ENCODE data around the gene ZNF672.
"Not testable (repeated sequence)": the region's sequence is repeated elsewhere in the genome, so short reads cannot be mapped to it uniquely, and the experiment has no call there.

Gene ZNF672

DNA sequence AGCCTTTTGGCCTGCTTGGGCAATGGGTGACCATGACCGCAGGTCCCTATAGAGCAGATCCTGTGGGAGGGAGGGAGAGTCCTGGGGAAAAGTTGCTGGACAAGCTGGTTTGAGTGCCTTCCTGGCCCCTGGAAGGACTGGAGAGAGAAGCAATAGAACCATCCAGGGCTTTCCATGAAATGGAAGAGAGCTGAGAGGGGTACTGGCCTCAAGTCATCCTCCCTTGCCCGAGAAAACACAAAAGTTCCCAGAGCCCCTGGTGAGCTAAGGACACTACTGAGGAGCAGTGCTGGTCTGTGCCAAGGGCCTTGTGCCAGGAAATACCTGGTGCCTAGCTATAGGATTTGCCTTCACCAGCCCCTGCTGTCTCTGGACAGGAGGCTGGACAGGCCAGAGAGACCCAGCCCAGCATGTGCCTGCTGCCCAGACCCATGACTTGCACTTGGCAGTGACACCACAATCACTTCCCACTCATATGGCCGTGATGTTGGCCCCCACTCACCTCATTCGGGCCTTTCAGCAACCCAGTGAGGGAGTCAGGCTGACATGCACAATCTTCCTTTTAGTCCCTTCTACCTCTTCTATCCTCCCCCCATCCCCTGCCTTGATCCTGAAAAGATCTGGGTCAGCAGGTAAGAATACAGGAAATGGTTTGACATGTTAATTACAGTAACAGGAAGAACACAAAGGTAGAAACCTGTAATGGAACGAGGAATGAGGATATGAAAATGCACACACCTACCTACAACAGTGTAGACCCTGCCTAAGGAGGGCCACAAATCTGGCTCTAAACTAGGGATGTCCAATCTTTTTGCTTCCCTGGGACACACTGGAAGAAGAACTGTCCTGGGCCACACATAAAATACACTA is 19.3 kb upstream of the ZNF672 start:
- Mint-ChIP-seq H3K4me1 (peaks cover 48 to 79% of the 10 kb centered on the region in 2 donors), H3K27me3 (no peaks in the 10 kb centered on the region), H3K27ac (peak overlapping the region; percentile 21), H3K36me3 (peaks cover 60 to 75% of the 10 kb centered on the region in 2 donors), H3K9me3 (no peaks in the 10 kb centered on the region), H3K4me3 (peak overlapping the region in 1 of 2 donors; percentile 48)
- no peak for DNase-seq
- ATAC-seq (replicated peaks), result peak; percentile 76 to 79

DNA sequence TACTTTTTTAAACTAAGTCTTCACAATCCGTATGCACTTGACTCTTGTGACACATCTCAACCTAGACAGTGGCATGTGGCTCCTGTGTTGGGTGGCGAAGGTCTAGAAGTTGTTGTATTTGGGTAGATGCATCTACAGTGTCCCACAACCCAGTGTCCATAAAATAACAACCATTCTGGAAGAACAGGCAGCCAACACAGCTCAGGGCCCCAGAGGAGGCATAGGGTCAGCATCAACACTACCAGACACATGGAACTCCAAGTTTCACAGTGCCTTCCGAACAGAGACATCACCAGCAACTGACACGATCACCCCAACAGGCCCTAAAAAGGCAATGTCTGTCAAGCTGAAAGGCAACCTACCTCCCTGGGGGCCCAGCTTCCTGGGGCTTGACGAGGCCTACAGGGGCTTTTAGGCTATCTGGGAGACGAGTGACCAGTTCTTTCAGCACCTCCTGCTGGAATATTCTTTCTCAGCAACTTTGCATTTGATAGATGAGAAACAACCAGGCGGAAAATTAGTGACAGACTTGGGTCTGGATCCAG is 17.9 kb upstream of the ZNF672 start:
- Mint-ChIP-seq H3K36me3 (peaks cover 54 to 78% of the 10 kb centered on the region in 2 donors), H3K9me3 (no peaks in the 10 kb centered on the region), H3K4me3 (no peak overlapping the region), H3K4me1 (peaks cover 59 to 93% of the 10 kb centered on the region in 2 donors), H3K27ac (peak overlapping the region; percentile 31), H3K27me3 (no peaks in the 10 kb centered on the region)
- DNase-seq (no peak), ATAC-seq (replicated peaks) (no peak)

DNA sequence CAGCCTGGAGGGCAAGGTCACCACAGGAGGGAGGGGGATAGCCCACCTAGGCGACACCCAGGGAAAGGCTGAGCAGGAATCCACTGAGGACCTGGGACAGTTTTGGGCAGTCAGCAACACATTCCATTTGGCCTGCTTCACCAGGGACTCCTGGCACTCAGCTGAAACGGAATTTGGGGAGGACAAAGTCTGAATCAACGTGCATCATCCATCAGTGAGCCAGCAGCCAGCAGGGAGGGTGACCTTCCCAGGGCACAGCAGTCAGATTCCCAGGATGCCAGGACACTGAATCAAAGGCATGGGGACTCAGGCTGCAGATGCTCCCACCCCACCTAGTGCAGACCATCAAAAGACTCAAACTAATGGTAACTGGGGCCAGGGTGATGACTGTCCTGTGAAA is 16.9 kb upstream of the ZNF672 start:
- peaks cover 64 to 94% of the 10 kb centered on the region in 2 donors for H3K4me1 Mint-ChIP-seq
- H3K4me3 Mint-ChIP-seq, result no peak overlapping the region
- H3K9me3 Mint-ChIP-seq, result no peaks in the 10 kb centered on the region
- peaks cover 48 to 76% of the 10 kb centered on the region in 2 donors for H3K36me3 Mint-ChIP-seq
- ATAC-seq (replicated peaks) (no peak), DNase-seq (no peak)
- no peaks in the 10 kb centered on the region for H3K27me3 Mint-ChIP-seq
- peak overlapping the region; percentile 73 for H3K27ac Mint-ChIP-seq

DNA sequence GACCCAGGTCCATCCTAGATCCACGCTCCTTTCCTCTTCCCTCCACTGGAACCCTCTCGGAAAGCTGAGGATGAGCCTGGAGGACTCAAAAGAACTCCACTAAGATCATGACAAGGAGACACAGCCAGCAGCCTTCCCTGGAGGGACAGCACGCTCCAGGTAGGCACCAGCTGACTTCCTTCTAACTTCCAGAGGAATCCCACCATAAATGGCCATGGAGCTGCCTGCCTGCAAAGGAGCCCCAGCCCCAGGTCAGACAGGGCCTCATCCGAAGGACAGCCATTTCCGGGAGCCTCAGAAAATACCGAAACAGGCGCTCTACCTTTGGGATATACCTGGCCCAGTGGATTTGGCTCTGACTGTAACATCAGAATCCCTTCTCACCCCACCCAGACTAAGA is 16.4 kb upstream of the ZNF672 start:
- Mint-ChIP-seq H3K27ac (no peak overlapping the region), H3K27me3 (no peaks in the 10 kb centered on the region), H3K4me3 (no peak overlapping the region), H3K9me3 (no peaks in the 10 kb centered on the region), H3K4me1 (peaks cover 63 to 91% of the 10 kb centered on the region in 2 donors), H3K36me3 (peaks cover 42 to 71% of the 10 kb centered on the region in 2 donors)
- no peak for DNase-seq
- ATAC-seq (replicated peaks), result no peak

DNA sequence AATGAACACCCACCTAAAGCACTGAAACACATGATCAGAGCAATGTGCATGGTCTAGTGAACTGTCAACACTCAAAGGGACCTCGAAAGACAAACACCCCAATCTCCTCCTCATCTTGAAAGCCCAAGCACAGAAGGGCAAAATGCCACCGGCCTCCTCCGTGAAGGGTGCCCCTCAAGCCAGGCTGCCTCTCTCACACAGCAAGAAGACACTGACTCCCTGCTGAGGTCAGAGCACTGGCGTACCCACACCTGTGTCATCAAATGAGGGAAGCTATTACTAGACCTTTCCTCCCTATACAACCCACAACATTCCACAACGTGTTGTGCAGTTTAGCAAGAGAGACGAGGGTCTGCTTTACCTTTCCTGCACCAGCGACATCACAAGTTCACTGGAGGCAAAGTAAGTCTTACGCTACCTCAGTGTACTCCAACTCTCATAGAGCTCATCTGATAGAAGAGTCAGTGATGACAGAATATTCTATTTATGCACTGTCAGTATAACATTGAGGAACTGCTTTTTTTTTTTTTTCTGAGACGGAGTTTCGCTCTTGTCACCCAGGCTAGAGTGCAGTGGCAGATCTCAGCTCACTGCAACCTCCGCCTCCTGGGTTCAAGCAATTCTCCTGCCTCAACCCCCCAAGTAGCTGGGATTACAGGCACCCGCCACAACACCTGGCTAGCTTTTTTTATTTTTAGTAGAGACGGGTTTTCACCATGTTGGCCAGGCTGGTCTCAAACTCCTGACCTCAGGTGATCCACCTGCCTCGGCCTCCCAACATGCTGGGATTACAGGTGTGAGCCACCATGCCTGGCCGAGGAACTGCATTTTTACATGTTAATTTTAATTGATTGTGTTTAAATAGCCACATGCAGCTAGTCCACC is 15.6 kb upstream of the ZNF672 start:
- DNase-seq, result no peak
- H3K4me3 Mint-ChIP-seq, result peak overlapping the region; percentile 41 to 55
- H3K27ac Mint-ChIP-seq, result peak overlapping the region; percentile 71

DNA sequence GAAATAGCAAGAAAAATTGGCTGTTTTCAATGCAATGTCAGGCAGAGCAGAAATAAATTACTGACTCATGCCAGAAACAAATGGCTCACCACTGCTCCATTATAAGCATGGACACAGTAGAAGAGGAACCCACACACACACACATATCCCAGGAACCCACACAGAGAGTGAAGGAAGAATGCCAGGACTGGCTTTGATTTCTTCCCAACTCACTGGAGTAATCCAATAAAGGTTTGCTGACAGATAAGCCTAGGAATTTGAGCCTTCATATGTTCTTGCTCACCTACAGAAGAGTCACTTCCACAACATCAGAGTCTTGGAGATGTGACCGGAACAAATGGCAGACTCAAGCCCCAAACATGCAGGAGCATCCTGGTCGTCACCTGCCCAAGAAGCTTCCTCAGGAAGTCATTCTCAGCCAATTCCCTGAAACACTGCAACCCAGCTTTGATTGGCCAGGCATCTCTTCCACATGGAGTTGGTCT is 14.5 kb upstream of the ZNF672 start:
- Mint-ChIP-seq H3K4me3 (peak overlapping the region; percentile 5 to 96), H3K36me3 (peaks cover 37 to 55% of the 10 kb centered on the region in 2 donors), H3K27me3 (no peaks in the 10 kb centered on the region), H3K27ac (no peak overlapping the region), H3K4me1 (peaks cover 54 to 82% of the 10 kb centered on the region in 2 donors), H3K9me3 (no peaks in the 10 kb centered on the region)
- DNase-seq (no peak), ATAC-seq (replicated peaks) (no peak)

More for the DNA sequence above, 15.6 kb upstream of the ZNF672 start:
- peaks cover 62 to 91% of the 10 kb centered on the region in 2 donors for H3K4me1 Mint-ChIP-seq
- ATAC-seq (replicated peaks), result peak in 1 of 2 donors; percentile 20
- H3K36me3 Mint-ChIP-seq, result peaks cover 37 to 66% of the 10 kb centered on the region in 2 donors
- H3K27me3 Mint-ChIP-seq, result no peaks in the 10 kb centered on the region
- H3K9me3 Mint-ChIP-seq, result no peaks in the 10 kb centered on the region

DNA sequence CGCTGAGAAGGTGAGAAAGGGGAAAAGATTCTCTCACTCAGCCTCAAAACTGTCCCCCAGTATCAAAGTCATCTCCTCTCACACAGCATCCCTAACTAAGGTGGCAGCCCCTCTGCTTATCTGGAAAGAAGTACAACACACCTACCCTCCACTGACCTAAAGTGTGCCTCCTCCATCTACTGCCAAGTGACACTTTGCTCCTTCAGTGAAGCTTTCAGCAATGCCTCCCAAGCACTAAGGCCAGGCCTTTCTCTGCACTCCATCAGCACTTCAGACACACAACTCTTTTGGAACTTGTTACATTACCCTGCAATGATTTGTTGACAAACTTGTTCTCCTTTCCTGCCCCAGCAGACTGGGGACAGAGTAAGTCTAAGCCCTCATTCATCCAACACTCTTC is 13.7 kb upstream of the ZNF672 start:
- Mint-ChIP-seq H3K36me3 (peaks cover 31 to 49% of the 10 kb centered on the region in 2 donors), H3K27ac (peak overlapping the region; percentile 99), H3K4me3 (peak overlapping the region; percentile 96 to 99), H3K4me1 (peaks cover 50 to 79% of the 10 kb centered on the region in 2 donors), H3K9me3 (no peaks in the 10 kb centered on the region), H3K27me3 (no peaks in the 10 kb centered on the region)
- ATAC-seq (replicated peaks) (no peak), DNase-seq (no peak)

DNA sequence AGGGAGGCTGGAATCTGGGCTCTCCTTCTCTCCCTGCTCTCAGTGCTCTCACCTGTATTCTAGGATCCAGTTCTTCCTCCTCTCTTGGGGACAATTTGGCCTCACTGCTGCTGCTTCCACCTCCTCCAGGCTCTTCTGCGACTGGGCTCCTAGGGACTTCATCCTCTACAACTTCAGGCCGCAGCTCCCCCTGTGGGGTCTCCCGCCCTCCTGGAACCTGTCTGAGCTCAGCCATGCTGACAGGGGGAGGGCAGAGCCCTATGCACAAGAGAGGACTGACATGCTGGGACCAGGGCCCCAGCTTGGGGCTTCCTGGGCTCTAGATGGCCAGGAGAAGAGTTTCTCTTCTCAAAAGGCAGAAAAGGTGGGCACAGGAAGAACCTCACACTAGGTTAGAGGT is 13.3 kb upstream of the ZNF672 start:
- no peaks in the 10 kb centered on the region for H3K27me3 Mint-ChIP-seq
- H3K4me3 Mint-ChIP-seq, result peak overlapping the region; percentile 96 to 99
- peaks cover 30 to 48% of the 10 kb centered on the region in 2 donors for H3K36me3 Mint-ChIP-seq
- no peak for ATAC-seq (replicated peaks)
- H3K27ac Mint-ChIP-seq, result peak overlapping the region; percentile 99
- no peak for DNase-seq
- peaks cover 50 to 77% of the 10 kb centered on the region in 2 donors for H3K4me1 Mint-ChIP-seq
- H3K9me3 Mint-ChIP-seq, result no peaks in the 10 kb centered on the region

DNA sequence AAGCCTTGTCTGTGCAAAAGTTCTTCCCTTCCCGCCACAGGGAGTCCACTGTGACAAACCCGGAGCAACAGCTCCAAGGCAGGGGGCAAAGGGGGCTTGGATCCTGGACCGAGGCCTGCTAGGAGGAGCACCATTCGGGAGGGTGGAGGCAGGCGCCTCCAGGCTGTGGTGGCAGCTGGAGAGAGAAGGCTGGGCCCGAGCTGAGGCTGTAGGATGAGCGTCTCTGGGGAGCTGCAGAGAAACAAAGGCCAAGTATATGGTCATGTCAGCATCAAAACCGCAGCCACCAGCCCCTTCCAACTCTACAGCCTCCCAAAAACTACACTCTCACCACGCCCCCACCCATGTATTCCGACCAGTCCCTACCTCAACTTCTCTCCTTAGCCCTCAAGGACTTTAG is 12.9 kb upstream of the ZNF672 start:
- Mint-ChIP-seq H3K27ac (peak overlapping the region; percentile 99), H3K9me3 (no peaks in the 10 kb centered on the region), H3K4me3 (peak overlapping the region; percentile 96 to 99), H3K36me3 (peaks cover 27 to 46% of the 10 kb centered on the region in 2 donors), H3K27me3 (no peaks in the 10 kb centered on the region), H3K4me1 (peaks cover 47 to 73% of the 10 kb centered on the region in 2 donors)
- ATAC-seq (replicated peaks) (no peak), DNase-seq (no peak)

DNA sequence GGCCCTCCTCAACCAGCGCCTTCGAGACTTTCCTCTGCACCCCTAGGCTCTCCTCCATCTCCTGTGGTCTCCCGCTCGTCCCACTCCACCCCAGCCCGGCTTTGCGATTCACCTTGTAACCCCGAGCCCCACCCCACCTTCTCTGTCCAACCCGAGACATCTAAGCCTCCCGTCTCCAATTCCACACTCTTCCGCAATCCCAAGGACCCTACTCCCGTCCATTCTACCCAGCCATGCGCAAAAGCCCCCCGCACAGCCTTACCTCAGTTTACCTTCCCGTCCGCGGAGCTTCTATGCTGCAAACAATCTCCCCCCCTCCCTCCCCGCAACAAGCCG is 12.5 kb upstream of the ZNF672 start:
- Mint-ChIP-seq H3K27me3 (no peaks in the 10 kb centered on the region), H3K27ac (peak overlapping the region; percentile 99), H3K4me1 (peaks cover 43 to 69% of the 10 kb centered on the region in 2 donors), H3K9me3 (no peaks in the 10 kb centered on the region), H3K36me3 (peaks cover 23 to 42% of the 10 kb centered on the region in 2 donors), H3K4me3 (peak overlapping the region; percentile 96 to 99)
- DNase-seq (no peak), ATAC-seq (replicated peaks) (peak; percentile 4 to 7)

DNA sequence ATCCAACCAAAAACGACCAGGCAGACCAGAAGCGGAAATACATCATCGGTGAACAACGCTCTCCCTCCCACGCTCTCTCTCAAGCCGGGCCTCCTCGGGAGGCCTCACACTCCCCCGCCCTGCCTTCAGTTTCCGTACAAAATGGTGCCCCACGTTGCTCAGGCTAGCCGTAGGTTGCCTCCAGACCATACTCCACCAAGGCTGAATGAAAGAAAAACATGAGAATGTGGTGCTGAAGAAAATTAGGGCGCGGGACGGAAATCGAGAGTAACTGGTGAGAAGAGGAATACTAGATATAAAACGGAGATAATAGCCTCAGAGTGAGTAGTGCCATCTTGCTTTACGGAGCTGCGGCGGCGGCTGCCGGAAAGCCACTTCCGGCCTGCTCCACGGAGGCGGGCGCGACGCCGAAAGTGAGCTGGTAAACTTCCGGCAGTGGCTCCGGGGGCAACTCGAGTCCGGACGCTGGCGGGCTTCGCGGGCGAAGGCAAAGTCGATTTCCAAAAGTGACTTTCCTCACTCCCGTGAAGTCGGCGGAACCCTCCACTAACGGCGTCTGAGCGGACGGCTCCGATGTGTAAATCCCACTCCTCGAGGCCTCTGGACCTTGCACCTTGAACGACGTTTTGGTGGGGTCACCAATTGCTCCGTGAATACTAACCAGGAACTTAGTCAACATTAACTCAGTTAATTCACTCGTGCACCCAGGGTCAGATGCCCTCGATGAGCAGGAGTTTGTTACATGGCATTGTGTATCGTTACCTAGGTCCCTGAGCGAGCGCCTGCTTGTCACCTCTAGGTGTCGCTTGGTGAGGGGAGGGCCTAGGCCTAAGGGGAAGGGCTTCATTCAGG is 11.9 kb upstream of the ZNF672 start, which contains the start of gene SH3BP5L:
Gene SH3BP5L, minus strand, starts transcription at position 7 of the 852 bp plus-strand sequence. CDS start 980 bp downstream, outside the sequence.
- DNase-seq (peak; percentile 86), ATAC-seq (replicated peaks) (peak; percentile 91 to 92)
- H3K27me3 Mint-ChIP-seq, result peaks cover 0 to under 1% of the 10 kb centered on the region in 2 donors
- H3K36me3 Mint-ChIP-seq, result peaks cover 17 to 36% of the 10 kb centered on the region in 2 donors
- H3K4me1 Mint-ChIP-seq, result peaks cover 37 to 63% of the 10 kb centered on the region in 2 donors
- peak within 1 kb of the TSS; percentile 96 to 99 for H3K4me3 Mint-ChIP-seq
- no peaks in the 10 kb centered on the region for H3K9me3 Mint-ChIP-seq
- H3K27ac Mint-ChIP-seq, result peak within 1 kb of the TSS; percentile 99

DNA sequence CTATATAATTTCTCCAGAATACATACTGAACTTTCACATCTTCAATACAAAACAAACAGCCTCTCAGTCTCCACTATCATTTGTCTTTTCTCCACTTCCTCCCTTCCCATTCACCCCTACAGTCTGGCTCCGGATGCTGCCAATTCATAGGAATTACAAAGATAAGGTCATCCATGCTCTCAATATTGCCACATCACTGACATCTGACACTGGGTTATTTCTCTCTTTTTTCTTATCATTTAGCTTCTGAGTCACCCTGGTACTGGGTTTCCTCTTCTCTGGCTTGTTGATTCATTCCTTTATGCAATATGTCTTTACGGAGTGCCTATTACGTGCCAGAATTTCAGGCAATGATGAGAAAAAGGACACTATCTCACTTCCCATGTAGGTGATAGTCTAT is 9.2 kb upstream of the ZNF672 start:
- peaks cover 19 to 36% of the 10 kb centered on the region in 2 donors for H3K4me1 Mint-ChIP-seq
- no peak for ATAC-seq (replicated peaks)
- no peak overlapping the region for H3K4me3 Mint-ChIP-seq
- H3K36me3 Mint-ChIP-seq, result peaks cover 3 to 16% of the 10 kb centered on the region in 2 donors
- no peak for DNase-seq
- no peaks in the 10 kb centered on the region for H3K9me3 Mint-ChIP-seq
- H3K27ac Mint-ChIP-seq, result no peak overlapping the region
- H3K27me3 Mint-ChIP-seq, result peaks cover 0 to 4% of the 10 kb centered on the region in 2 donors

DNA sequence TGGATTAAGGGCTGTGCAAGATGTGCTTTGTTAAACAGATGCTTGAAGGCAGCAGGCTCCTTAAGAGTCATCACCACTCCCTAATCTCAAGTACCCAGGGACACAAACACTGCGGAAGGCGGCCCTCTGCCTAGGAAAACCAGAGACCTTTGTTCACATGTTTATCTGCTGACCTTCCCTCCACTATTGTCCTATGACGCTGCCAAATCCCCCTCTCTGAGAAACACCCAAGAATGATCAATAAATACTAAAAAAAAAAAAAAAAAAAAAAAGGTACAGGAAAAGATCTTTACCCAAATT is 7.4 kb upstream of the ZNF672 start:
- not testable (repeated sequence) for H3K36me3 Mint-ChIP-seq; ATAC-seq (replicated peaks); DNase-seq; H3K4me3 Mint-ChIP-seq; H3K27ac Mint-ChIP-seq; H3K9me3 Mint-ChIP-seq; H3K27me3 Mint-ChIP-seq
- H3K4me1 Mint-ChIP-seq, result peaks cover 4 to 18% of the 10 kb centered on the region in 2 donors

All from stimulated activated naive B cell treated with anti-CD40 and anti-IgM and Interleukin-4, amounts not matched to agents 10 μg/mL and 1 μg/mL and 100 μg/mL, for 72 hours (primary cell).